Uterus (tissue), 4 donors: ENCODE results near the gene CCNY. TPM values are rescaled to one million over a fixed set of nuclear protein-coding genes. Genes with fewer than 3 reads are reported as not detected.

Experiments used
- DNase-seq, 2 donors: peaks; one replicate each; pipeline ENCODE4 v3.0.0-alpha.2; 2019 to 2020
- H3K27ac ChIP-seq, 2 donors: fragments of 200-600 bp; sonication (generic); 1 replicate in 1 of 2; 2 replicates in 1 of 2; pipeline ENCODE4 v1.5.1; 2016 to 2018
- H3K27me3 ChIP-seq, 2 donors: fragments of 200-600 bp; sonication (generic); one replicate each; pipeline ENCODE4 v1.5.1; 2018 to 2019; ENCODE audit warnings: control low read depth in 1 of 2
- H3K36me3 ChIP-seq, 2 donors: fragments of 200-600 bp; sonication (generic); one replicate each; pipeline ENCODE4 v1.5.1; 2019; ENCODE audit warnings: control low read depth in 1 of 2
- H3K4me1 ChIP-seq, 2 donors: fragments of 200-600 bp; sonication (generic); one replicate each; pipeline ENCODE4 v1.5.1; 2018 to 2019; ENCODE audit warnings: control low read depth in 1 of 2
- H3K4me3 ChIP-seq, 2 donors: fragments of 200-600 bp; sonication (generic); 1 replicate in 1 of 2; 2 replicates in 1 of 2; pipeline ENCODE4 v1.5.1; 2018 to 2019; ENCODE audit warnings: mild to moderate bottlenecking in 1 of 2
- H3K9me3 ChIP-seq, 2 donors: fragments of 200-600 bp; sonication (generic); one replicate each; pipeline ENCODE4 v1.5.1; 2019; ENCODE audit warnings: control low read depth in 1 of 2
- POLR2A ChIP-seq, 2 donors: fragments of 450-650 bp; IDR thresholded peaks; one replicate each; pipeline ENCODE4 v1.6.1; 2016; ENCODE audit warnings: antibody characterized with exemption in 2 of 2, mild to moderate bottlenecking in 1 of 2, moderate library complexity in 1 of 2
- intact Hi-C: fragments of 100-400 bp; cut with DNase I; formaldehyde crosslinking; loops from one replicate; pipeline ENCODE4 v1.15.1; 2023; ENCODE audit warnings: low total_unique reads
- total RNA-seq, 4 donors: library from RNA; depleted of rRNA in 3 of 4; stranded (reverse); fragments of >200 nt in 3 of 4; gene quantifications; one replicate each; pipeline versions ENCODE4 v1.1.0 to v1.2.4, GENCODE V29; 2014 to 2023
- TF ChIP-seq, protein P1 (sequence below), 4 experiments: fragments of 200-600 bp in 2 of 4; fragments of 450-650 bp in 2 of 4; sonication (generic) in 2 of 4; IDR thresholded peaks; one replicate each; pipeline ENCODE4 v1.5.1; 2016 to 2019; ENCODE audit warnings: antibody characterized with exemption in 4 of 4, mild to moderate bottlenecking in 2 of 4, moderate library complexity in 1 of 4
- donor health status: DM: yes; HTN: yes; CAD: no.

CCNY gene
- total RNA-seq, 4 donors from 2014 or later = 28.2 to 79.2 (median 46.2) TPM

DNA sequence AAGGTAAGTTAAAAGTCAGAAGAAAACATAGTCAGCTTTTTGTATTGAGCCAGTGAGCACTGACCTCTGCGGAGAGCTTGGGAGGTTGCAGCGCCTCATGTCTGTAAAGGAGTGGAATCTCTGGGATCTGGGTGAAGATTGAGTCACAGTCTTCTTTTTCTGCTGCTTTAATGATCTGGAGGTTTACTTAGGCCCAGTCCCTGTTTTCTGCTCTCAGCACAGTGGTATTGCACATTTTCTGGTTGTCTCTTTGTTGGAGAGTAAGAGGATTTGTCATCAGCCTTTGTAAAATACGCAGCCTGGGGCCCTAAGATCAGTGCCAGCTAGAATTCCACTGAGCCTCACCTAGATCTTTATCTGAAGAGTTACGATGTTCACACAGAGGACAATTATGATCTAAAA lies 210.5 kb downstream of the CCNY start:
- TF ChIP-seq POLR2A (IDR thresholded peaks at IDR 0.05) = no peak
- TF ChIP-seq, protein P1, sequence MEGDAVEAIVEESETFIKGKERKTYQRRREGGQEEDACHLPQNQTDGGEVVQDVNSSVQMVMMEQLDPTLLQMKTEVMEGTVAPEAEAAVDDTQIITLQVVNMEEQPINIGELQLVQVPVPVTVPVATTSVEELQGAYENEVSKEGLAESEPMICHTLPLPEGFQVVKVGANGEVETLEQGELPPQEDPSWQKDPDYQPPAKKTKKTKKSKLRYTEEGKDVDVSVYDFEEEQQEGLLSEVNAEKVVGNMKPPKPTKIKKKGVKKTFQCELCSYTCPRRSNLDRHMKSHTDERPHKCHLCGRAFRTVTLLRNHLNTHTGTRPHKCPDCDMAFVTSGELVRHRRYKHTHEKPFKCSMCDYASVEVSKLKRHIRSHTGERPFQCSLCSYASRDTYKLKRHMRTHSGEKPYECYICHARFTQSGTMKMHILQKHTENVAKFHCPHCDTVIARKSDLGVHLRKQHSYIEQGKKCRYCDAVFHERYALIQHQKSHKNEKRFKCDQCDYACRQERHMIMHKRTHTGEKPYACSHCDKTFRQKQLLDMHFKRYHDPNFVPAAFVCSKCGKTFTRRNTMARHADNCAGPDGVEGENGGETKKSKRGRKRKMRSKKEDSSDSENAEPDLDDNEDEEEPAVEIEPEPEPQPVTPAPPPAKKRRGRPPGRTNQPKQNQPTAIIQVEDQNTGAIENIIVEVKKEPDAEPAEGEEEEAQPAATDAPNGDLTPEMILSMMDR (IDR thresholded peaks at IDR 0.05) = peak in 1 of 4 experiments; percentile 4
- H3K27ac ChIP-seq = no peak overlapping the region
- H3K4me3 ChIP-seq = no peak overlapping the region
- H3K27me3 ChIP-seq = no peaks in the 10 kb centered on the region
- H3K4me1 ChIP-seq = peaks cover 3 to 5% of the 10 kb centered on the region in 2 donors
- no peak for DNase-seq
- intact Hi-C loops = no loop called here
- H3K36me3 ChIP-seq = no peaks in the 10 kb centered on the region
- no peaks in the 10 kb centered on the region for H3K9me3 ChIP-seq

DNA sequence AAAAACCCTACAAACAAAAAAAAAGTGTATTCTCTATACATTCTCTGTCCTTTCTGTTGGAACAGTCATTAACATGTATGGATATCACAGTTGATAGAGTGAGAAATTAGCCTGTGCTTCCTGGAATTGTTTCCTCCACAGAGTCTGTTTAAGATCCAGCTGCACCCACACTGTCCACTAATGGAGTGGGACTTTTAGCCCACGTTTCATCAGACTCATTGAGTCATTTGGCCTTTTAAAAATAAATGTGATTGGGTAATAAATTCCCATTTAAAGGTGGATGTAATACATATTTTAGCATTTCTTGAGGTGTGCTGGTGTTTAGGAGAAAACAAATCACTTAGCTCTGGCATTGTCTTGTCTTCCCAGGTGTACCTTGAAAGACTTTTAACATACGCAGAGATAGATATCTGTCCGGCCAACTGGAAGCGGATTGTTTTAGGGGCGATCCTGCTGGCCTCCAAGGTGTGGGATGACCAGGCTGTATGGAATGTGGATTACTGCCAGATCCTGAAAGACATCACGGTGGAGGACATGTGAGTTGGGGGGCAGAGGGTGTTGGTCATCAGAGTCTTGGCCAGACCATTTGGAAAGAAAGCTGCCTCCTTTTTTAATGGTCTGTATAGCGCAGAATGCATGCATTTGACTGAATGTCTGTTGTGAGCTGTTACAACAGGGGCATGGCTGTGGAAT lies 216.5 kb downstream of the CCNY start:
- Histone ChIP-seq H3K4me1 (no peaks in the 10 kb centered on the region), H3K27me3 (no peaks in the 10 kb centered on the region), H3K9me3 (no peaks in the 10 kb centered on the region), H3K36me3 (no peaks in the 10 kb centered on the region), H3K27ac (no peak overlapping the region), H3K4me3 (no peak overlapping the region)
- DNase-seq = no peak
- intact Hi-C loops = no loop called here
- TF ChIP-seq, protein P1 (IDR thresholded peaks at IDR 0.05) = no peak
- TF ChIP-seq POLR2A (IDR thresholded peaks at IDR 0.05) = no peak

DNA sequence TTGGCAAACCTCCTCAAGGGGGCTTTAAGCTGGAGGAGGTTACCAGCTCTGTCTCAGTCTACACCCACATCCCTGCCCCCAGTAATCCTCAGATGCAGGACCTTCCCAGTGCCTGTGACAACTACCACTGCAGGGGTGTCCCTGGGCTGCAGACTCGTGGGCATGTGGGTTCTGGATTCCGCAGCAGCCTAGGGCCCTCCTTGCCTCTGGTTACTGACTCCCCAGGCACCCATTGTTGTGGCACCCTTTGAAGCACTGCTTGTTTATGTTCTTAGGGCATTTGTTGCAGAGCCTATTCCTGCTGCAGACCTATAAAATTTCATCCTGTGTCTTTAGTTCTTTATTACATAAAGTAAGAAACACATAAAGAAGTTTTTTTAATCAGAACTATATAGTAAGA lies 217.7 kb downstream of the CCNY start:
- DNase-seq = no peak
- Histone ChIP-seq H3K4me1 (no peaks in the 10 kb centered on the region), H3K4me3 (no peak overlapping the region), H3K9me3 (no peaks in the 10 kb centered on the region), H3K36me3 (no peaks in the 10 kb centered on the region), H3K27ac (no peak overlapping the region), H3K27me3 (no peaks in the 10 kb centered on the region)
- intact Hi-C loops = no loop called here
- no peak for TF ChIP-seq POLR2A (IDR thresholded peaks at IDR 0.05)
- TF ChIP-seq, protein P1 (IDR thresholded peaks at IDR 0.05) = no peak

DNA sequence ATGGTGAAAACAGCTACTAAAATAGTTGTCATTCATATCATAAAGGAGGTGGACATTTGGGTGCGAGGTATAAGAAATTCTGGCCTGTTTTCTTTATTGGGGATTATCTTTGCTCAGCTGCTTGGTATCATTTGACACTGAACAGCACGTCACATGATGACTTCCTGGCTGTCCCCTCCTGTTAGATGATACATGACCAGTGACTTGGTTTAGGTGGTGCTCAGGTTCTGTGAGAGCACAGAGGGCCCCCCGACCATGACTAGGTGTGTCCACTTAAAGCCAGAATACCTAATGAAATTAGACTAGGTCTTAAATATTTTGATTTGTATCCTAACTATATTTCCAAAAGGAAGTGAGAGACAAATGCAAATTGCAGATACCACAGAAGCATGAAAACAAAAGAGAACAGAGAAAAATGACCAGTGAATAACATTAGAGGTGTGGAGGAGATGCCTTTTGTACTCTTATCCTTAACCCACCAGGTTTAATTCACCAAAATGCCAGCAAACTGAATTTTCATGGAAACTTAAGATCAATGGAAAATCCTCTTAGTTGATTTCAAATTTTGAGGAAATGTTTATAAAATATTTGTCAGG lies 218.2 kb downstream of the CCNY start:
- TF ChIP-seq POLR2A (IDR thresholded peaks at IDR 0.05) = no peak
- TF ChIP-seq, protein P1 (IDR thresholded peaks at IDR 0.05) = no peak

More for the DNA sequence above, 218.2 kb downstream of the CCNY start:
- Histone ChIP-seq H3K9me3 (no peaks in the 10 kb centered on the region), H3K4me3 (no peak overlapping the region), H3K4me1 (no peaks in the 10 kb centered on the region), H3K27me3 (no peaks in the 10 kb centered on the region), H3K36me3 (no peaks in the 10 kb centered on the region), H3K27ac (no peak overlapping the region)
- intact Hi-C loops = no loop called here
- no peak for DNase-seq
